HS-5 (cell line): ENCODE measurements around the gene TALDO1.
"Not testable (repeated sequence)": the region's sequence is repeated elsewhere in the genome, so short reads cannot be mapped to it uniquely, and the experiment has no call there.

Source experiments
- DNase-seq: peaks from one replicate; pipeline ENCODE4 v3.0.0-alpha.2; 2012; ENCODE audit warnings: low read depth

TALDO1 gene

GRCh38 chr11:719214-720016 lies 27.8 kb upstream of the TALDO1 start:
- DNase-seq: no peak

DNA sequence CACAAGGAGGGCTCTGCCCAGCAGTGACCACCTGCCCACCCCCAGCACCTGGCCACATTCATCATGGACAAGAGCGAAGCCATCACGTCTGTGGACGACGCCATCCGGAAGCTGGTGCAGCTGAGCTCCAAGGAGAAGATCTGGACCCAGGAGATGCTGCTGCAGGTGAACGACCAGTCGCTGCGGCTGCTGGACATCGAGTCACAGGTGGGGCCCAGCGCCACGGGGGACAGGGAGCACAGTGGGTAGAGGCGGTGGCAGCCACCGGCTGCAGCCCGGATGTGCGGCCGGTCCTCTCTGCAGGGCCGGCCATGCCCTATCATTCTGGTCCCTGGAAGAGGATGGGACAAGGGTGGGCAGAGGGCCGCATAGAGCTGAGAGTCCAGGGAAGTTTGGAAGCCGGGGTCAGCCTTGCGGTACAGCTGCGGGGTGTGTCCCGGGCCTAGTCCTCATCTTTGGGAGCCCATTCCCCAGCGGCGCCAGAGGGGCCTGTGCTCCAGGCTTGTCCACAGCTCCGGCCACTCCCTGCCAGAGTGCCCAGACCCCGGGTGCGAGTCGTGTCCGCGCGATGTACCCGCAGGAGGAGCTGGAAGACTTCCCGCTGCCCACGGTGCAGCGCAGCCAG lies 27.1 kb upstream of the TALDO1 start:
- DNase-seq: no peak

- DNase-seq: no peak
Observed at GRCh38 chr11:720642-721246, 26.5 kb upstream of the TALDO1 start.

- no peak for DNase-seq
Observed at GRCh38 chr11:721247-721740, 26.0 kb upstream of the TALDO1 start.

GRCh38 chr11:721741-722345 lies 25.4 kb upstream of the TALDO1 start:
- DNase-seq: no peak

- DNase-seq: no peak
Observed at GRCh38 chr11:722346-722811, 24.9 kb upstream of the TALDO1 start.

- no peak for DNase-seq
Observed at GRCh38 chr11:723120-723883, 24.0 kb upstream of the TALDO1 start.

DNA sequence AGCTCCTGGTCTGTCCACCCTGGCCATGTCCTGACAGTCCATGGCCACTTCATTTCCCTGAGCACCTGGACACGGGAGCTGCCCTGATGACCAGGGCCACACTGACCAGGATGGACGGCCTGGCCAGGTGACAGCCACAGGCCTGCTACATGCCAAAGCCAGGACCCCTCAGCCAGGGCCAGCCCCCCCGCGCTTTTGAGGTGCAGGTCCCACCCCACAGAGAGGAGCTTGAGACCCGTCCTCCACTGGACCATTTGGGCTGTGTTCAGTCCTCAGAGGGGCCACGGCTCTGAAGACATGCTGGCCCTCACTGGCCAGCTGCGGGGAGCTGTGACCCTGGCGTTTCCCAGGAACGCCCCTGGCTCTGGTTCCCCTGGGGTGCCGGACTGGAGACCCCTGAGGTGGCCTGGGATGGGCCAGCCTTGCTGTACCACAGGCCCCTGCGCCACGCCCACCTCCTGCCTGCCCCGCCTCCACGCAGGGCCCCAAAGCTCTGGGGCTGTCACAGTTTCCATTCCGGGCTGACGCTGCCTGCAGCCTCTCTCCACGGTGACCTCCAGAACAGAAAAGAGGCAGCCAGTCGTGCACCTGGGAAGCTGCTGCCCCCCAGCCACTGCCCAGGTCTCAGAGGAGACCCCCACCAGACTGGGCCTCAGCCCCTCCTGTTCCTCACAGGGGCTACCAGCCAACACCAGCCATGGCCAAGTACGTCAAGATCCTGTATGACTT lies 23.1 kb upstream of the TALDO1 start:
- no peak for DNase-seq

DNA sequence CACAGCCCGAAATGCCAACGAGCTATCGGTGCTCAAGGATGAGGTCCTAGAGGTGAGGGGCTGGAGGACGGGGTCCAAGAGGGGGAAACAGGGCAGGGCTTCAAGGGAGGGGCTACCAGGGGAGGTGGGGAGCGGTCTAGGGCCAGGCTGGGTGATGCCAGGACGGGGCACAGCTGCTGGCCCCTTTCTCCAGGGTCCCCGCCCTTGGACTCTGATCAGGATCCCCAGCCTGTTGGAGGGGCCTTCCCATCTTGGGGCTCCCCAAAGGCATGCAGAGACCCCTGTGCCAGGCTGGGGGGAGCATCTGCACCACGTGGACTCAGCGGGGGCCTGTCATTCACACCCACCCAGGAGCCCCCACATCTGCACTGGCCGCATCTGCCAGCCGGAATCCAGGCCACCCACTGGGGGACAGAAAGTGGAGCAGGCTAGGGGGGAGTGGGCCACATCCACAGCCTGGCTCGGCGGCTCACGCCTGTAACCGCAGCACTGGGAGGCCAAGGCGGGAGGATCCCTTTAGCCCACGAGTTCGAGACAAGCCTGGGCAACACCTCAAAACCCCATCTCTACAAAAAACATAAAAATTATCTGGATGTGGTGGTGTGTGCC lies 22.4 kb upstream of the TALDO1 start:
- no peak for DNase-seq

- no peak for DNase-seq
Observed at GRCh38 chr11:725624-726202, 21.6 kb upstream of the TALDO1 start.

GRCh38 chr11:726278-727220 lies 20.7 kb upstream of the TALDO1 start:
- no peak for DNase-seq

- no peak for DNase-seq
Observed at GRCh38 chr11:727281-727701, 20.0 kb upstream of the TALDO1 start.

DNA sequence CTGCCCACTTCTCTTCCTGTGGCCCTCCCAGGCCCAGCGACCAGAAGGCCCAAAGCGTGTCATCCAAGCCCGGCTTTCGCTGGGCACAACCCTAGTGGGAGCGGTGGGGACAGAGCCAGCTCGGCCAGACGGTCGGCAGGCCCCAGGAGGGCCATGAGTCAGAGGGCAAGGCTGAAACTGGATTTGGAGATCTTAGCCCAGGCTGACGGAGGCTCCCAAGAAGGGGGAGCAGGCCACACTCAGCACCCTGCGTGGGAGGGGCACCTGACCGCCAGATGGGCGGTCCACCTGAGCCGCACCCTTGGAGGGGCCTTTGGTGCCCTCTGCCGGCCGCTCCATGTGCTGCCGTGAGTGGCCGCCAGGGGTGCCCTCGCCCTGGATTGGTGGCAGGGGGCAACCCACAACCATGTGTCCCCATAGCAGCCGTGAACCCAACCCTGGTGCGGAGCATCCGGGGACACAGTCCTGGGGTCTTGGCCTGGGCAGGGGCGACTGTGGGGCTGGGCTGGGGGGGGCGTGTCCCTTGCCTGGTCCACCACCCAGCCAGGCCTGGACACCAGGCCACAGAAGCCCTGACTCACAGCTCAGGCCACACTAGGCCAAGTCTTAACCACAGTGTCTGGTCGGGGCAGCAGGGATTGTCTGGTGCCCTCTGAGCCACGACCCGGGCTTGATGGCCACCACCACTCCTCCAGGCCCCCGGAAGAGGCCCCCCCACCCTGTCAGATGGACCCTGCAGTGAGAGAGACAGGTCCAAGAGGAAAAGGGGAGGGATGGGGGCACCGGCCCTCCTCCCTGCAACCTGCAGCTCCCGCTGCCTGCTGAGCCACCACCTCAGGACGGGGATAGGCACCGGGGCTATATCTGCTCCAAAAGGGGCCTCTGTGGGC lies 19.2 kb upstream of the TALDO1 start:
- peak; percentile 86 for DNase-seq

DNA sequence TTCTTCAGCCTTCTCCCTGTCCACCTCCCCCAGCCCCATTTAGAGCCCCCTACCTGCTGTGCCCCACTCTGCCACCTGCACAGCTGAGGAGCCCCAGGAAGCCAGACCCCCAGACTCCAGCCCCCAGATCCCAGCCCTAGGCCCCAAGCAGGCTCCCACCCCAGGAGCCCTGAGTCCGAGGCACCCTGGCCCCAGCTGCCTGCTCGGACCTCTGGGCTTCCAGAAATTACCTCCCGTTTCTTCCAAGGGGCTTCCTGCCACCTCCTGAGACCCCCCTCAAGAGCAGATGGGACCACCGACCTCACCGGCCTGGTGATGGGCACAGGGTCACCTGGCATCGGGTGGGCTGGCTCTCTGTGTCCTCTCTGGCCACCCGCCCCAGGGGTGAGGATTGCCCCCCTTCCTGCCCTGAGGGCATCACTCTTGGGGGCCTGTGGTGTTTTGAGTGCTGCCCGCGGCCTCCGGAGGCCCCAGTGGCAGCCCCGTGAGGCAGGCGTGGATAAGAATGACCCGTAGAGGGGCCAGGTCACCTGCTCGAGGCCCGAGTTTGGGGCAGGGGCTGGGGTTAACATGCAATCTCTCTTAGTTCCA lies 18.3 kb upstream of the TALDO1 start:
- no peak for DNase-seq

- DNase-seq: no peak
Observed at GRCh38 chr11:729492-730074, 17.7 kb upstream of the TALDO1 start.

GRCh38 chr11:733072-733471 lies 14.2 kb upstream of the TALDO1 start:
- no peak for DNase-seq

DNA sequence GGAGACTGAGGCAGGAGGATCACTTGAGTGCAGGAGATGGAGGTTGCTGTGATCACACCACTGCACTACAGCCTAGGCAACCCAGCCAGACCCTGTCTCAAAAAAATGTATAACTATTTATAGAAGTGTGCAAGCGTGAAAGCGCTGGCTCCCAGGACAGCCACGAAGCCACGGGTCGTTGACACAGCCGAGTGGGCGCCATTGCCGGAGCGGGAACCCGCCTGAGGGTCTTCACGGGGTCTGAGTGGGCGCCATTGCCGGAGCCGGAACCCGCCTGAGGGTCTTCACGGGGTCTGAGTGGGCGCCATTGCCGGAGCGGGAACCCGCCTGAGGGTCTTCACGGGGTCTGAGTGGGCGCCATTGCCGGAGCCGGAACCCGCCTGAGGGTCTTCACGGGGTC lies 12.7 kb upstream of the TALDO1 start:
- DNase-seq: not testable (repeated sequence)
